ENCODE measurements around the gene DNAJA4.

The DNAJA4 gene

GRCh38 chr15:78264304-78265136 is at the start of gene DNAJA4:
Gene DNAJA4 (plus strand): TSS chr15:78264562. CDS start chr15:78264764, 202 bp downstream.
- DNase-seq: no peak

DNA sequence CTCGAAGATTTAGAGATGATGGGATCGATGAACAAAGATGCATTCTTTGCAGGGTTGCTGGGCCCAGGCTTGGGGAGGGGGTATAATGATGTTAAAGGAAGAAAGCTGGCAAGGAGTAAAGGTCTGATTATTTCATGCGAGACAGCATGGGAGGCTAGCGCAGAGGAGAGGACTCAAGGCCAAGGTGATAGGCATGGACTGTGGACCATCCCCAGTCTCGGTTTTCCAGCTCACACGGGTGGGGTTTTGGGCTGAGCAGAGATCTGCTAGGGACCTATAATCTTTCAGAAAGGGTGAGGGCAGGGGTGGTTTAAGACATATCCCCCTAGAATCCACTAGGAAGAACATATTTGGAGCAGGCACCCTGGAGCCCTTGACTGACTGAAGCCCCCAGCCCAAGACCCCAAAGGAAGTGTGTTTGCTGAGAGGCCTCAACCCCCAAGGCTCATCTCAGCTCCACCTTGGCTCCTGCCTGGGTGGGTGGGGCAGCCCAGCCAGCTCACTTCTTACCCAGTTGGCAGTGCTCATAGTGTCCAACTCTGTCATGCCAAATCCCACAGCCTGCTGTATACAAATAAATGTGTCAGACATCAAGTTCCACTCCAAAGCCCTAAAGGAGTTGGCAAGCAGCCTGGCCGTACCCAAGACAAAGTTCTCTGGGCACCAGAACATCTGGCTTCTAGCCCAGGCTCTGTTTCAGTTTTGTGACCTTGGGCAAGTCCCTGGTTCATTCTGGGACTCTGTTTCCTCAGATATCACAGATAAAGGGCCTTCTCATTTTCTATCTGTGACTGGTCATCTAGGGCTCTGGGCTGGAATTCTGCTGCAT is 47.9 kb upstream of the DNAJA4 start:
- DNase-seq: peak; percentile 10

DNA sequence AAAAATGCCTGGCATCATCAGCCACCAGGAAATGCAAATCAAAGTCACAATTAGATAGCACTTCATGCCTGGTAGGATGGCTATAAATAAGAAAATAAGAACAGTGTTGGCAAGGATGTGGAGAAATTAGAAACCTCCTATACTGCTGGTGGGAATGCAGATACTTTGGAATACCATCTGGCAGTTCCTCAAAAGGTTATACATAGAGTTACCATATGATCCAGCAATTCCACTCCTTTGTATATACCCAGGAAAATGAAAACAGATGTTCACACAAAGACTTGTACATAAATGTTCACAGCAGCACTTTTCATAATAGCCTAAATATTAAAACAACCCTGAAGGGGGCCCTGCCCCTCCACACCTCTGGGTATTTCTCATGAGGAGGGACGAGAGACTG is 43.6 kb upstream of the DNAJA4 start:
- DNase-seq: no peak

GRCh38 chr15:78222745-78223395 is 41.5 kb upstream of the DNAJA4 start:
- no peak for DNase-seq

DNA sequence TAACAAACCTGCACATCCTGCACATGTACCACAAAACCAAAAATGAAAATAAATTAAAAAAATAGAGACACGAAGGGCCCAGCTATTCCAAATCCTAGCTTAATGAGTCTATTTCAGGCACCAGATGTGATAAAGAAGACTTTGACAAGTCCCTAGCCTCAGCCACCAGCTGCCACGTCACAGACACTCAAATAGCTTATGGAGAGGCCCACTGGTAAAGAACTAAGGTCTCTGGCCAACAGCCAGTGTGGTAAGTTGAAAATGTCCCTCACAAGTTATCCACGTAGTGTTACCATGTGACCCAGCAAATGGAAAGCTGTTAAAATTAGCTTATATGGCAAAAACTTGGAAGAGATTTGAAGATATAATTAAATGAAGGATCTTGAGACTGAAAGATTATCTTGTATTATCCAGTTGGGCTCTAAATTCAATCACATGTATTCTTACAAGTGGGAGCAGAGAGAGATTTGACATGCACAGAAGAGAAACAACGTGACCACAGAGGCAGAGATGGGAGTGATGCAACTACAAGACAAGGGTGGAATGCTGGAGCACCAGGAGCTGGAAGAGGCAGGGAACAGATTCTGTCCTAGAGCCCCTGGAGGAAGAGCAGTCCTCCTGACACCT is 40.9 kb upstream of the DNAJA4 start:
- no peak for DNase-seq

GRCh38 chr15:78224023-78224411 is 40.3 kb upstream of the DNAJA4 start:
- DNase-seq: no peak

GRCh38 chr15:78225783-78226541 is 38.4 kb upstream of the DNAJA4 start:
- no peak for DNase-seq

- DNase-seq: no peak
Observed at GRCh38 chr15:78228356-78228996, 35.9 kb upstream of the DNAJA4 start.

GRCh38 chr15:78229431-78230406 is 34.6 kb upstream of the DNAJA4 start:
- DNase-seq: no peak

DNA sequence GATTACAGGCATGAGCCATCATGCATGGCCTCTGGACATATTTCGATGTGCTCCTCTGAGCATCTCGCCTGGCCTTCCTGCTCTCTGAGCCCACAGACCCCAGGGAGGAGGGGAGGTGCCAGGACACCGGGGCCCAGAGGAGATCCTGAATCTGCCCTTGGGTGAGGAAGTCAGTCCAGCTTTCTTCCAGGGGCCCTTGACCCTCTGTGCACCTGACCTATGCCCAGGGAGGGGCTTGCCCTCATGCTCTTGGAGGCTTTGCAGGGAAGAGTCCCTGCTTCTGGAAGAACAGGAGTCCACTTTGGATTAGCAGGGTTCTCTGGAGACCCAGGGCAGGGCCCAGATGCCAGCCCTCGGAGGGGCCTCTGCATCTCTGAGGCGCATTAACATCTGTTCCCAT is 31.4 kb upstream of the DNAJA4 start:
- DNase-seq: no peak

DNA sequence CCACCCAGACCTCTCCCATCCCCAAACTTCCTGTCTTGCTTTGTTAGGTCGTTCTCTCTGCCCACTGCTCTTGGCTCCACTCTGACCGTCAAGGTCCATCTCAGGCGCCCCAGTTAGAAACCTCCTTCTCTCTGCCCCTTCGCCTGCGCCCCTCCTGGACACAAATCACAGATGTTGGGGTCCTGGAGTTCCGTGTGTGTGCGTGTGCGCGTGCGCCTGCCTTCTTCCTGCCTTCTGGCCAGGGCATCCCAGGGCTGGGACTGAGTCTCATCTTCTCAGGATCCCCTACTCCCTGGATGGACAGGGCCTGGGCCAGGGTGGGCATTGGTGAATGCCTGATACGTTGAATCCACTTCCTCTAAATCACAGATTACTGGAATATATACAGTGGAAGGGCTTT is 30.9 kb upstream of the DNAJA4 start:
- DNase-seq: no peak

DNA sequence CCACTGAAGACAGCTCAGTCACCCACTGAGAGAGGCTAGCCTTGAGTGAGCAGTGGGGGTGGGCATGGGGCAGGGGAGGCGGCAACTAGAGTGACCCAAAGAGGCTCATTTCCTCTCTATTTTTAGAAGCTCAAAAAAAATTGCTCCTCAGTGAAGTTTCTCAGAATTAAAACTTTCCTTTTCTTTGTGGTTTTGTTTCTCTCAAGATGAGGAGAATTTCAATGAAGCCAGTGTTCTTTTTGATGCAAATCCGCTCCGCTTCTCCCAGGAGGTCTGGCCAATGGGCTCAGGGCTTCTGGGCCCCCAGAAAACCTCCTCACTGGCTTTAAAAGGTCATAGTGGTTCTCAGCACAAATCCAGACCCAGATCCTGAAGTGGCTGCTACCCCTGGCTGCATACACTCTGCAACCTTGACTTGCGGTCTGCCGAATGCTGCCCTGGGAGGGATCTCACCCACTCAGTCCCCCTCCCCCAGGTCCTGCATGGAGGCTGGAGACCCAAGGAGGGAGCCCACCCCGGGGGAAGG is 29.8 kb upstream of the DNAJA4 start, which contains the start of gene ACSBG1:
Gene ACSBG1 (minus strand): TSS at position 51 of the 526 bp plus-strand sequence. CDS start 64 bp downstream, outside the sequence.
- no peak for DNase-seq

DNA sequence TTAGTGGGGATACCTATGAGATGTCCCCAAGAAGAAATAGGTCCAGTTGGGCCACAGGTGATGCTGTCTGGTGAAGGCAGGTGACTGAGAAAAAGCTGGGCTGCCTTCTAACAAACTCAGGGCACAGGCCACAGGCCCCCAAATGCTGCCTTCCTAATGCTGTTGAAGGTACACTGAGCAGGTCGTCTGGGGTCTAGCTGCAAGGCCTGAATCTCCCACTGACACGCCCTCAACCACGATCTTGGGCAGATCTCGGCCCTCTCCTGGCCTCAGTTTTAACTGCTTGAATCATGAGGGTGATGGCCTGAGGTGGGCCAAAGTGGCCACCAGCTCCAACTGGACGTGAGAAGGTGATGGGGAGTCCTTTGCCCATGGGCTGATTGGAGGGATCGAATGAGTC is 27.9 kb upstream of the DNAJA4 start:
- DNase-seq: no peak

GRCh38 chr15:78237146-78237545 is 27.2 kb upstream of the DNAJA4 start:
- no peak for DNase-seq

- DNase-seq: no peak
Observed at GRCh38 chr15:78239811-78240210, 24.6 kb upstream of the DNAJA4 start.

GRCh38 chr15:78241017-78241416 is 23.3 kb upstream of the DNAJA4 start:
- DNase-seq: peak; percentile 22

- no peak for DNase-seq
Observed at GRCh38 chr15:78242128-78242527, 22.2 kb upstream of the DNAJA4 start.

DNA sequence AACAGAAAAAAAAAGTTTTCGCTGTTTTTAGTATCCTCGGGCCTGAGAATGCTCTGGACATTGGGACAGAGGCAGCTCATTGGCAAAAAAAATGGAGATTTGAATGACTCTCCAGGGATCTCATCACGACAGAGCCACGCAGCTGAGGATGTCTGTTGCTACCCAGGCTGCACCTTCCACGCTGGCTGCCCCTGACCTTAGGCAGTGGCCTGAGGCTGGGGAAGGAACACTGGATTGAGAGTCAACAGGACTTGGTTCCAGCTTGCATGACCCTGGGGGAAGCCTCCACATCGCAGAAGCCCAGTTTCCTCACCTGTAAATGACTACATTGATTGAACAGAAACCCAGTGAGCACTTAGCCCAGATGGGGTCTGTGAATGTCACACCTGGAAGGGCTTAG is 21.3 kb upstream of the DNAJA4 start:
- DNase-seq: no peak

DNA sequence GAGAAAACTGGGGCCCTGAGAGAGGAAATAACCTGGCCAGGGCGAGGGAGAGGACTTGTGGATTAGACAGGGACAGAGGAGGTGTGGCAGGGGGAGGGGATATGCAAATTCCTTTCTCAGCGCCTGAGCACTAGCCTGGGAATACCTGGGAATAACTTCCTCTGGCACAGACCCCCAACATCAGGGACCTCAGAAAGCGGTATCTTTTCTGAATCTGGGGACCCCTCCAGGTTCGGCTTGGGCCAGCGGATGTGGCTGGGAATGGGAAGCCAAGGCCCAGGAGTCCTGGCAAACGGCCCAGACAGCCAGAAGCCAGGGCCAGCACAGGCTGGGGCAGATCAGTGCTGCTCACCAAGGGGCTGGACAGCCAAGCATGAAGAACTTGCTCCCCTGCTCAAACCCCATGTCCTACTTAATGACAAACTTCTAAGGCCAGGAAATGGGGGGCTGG is 20.8 kb upstream of the DNAJA4 start:
- DNase-seq: no peak

- DNase-seq: no peak
Observed at GRCh38 chr15:78244101-78244500, 20.3 kb upstream of the DNAJA4 start.

All from DMS79 treated with DMSO at 0.1 percent for 48 hours (cell line).